Ovary (tissue), 3 donors: ENCODE data around the gene FHOD3.

Experiments used
- EP300 ChIP-seq: sonication (generic); formaldehyde crosslinking; IDR thresholded peaks from one replicate; pipeline ENCODE4 v1.6.1; 2017; ENCODE audit warnings: antibody characterized with exemption
- POLR2A ChIP-seq: fragments of 450-650 bp; IDR thresholded peaks from one replicate; pipeline ENCODE4 v1.6.1; 2017; ENCODE audit warnings: antibody characterized with exemption, mild to moderate bottlenecking, moderate library complexity
- TF ChIP-seq, protein P1 (sequence below), 3 donors: fragments of 450-650 bp in 2 of 3; fragments of 200-600 bp in 1 of 3; IDR thresholded peaks; one replicate each; pipeline versions ENCODE4 v1.5.1 to v1.8.0; 2016 to 2022; ENCODE audit warnings: antibody characterized with exemption in 3 of 3, mild to moderate bottlenecking in 1 of 3
- donor health status: DM: no; HTN: no; CAD: no.

DNA sequence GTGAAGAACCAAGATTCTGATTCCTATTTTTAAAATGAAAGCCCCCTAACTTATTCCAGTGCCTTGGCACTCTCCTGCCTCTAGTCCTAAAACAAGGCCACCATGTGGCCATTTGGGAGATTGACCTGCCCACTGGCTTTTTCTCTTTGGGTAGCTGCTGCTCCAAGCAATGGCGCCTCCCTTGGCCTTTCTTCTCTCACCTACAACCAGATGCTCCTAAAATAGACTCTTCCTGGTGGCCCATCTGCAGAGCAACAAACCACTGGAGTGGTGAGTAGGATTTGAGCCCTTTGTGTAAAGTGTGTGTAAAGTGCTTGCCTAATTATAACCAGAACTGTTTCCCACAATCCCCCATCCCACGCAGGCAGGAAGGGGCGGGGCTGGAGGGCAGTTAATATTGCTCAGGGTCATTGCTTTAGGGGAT, 114.2 kb downstream of the FHOD3 start:
- TF ChIP-seq, protein P1, sequence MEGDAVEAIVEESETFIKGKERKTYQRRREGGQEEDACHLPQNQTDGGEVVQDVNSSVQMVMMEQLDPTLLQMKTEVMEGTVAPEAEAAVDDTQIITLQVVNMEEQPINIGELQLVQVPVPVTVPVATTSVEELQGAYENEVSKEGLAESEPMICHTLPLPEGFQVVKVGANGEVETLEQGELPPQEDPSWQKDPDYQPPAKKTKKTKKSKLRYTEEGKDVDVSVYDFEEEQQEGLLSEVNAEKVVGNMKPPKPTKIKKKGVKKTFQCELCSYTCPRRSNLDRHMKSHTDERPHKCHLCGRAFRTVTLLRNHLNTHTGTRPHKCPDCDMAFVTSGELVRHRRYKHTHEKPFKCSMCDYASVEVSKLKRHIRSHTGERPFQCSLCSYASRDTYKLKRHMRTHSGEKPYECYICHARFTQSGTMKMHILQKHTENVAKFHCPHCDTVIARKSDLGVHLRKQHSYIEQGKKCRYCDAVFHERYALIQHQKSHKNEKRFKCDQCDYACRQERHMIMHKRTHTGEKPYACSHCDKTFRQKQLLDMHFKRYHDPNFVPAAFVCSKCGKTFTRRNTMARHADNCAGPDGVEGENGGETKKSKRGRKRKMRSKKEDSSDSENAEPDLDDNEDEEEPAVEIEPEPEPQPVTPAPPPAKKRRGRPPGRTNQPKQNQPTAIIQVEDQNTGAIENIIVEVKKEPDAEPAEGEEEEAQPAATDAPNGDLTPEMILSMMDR (IDR thresholded peaks at IDR 0.05): no peak
- TF ChIP-seq EP300 (no peak), POLR2A (no peak)
